Osteocyte (in vitro differentiated cells): ENCODE results near the gene SCFD2. TPM values are rescaled to one million over a fixed set of nuclear protein-coding genes. Genes with fewer than 3 reads are reported as not detected.
"Not testable (repeated sequence)": the region's sequence is repeated elsewhere in the genome, so short reads cannot be mapped to it uniquely, and the experiment has no call there.

Source experiments
- DNase-seq: peaks from one replicate; pipeline ENCODE4 v3.0.0; 2021; ENCODE audit warnings: mixed read lengths; ENCODE audit not compliant: unreplicated experiment; ENCODE audit errors: extremely low spot score
- H3K27ac Mint-ChIP-seq: one replicate; pipeline ENCODE4 v1.8.0; 2021; ENCODE audit warnings: mild to moderate bottlenecking, mixed read lengths; ENCODE audit not compliant: unreplicated experiment
- H3K27me3 Mint-ChIP-seq: one replicate; pipeline ENCODE4 v1.8.0; 2021; ENCODE audit warnings: mixed read lengths; ENCODE audit not compliant: unreplicated experiment
- H3K36me3 Mint-ChIP-seq: one replicate; pipeline ENCODE4 v1.8.0; 2021; ENCODE audit warnings: mixed read lengths; ENCODE audit not compliant: unreplicated experiment
- H3K4me1 Mint-ChIP-seq: one replicate; pipeline ENCODE4 v1.8.0; 2021; ENCODE audit warnings: mixed read lengths; ENCODE audit not compliant: unreplicated experiment
- H3K4me3 Mint-ChIP-seq: one replicate; pipeline ENCODE4 v1.8.0; 2021; ENCODE audit warnings: mild to moderate bottlenecking, moderate library complexity, mixed read lengths; ENCODE audit not compliant: unreplicated experiment
- H3K9me3 Mint-ChIP-seq: one replicate; pipeline ENCODE4 v1.8.0; 2021; ENCODE audit warnings: mixed read lengths; ENCODE audit not compliant: unreplicated experiment
- total RNA-seq: library from RNA; stranded (reverse); gene quantifications from 2 replicates; pipeline ENCODE4 v1.2.1, GENCODE V29; 2021
- TF ChIP-seq, protein P1 (sequence below): fragments of 200-600 bp; sonication (generic); IDR thresholded peaks from 2 replicates; pipeline ENCODE4 v1.5.0; 2021; ENCODE audit warnings: antibody characterized with exemption, mild to moderate bottlenecking, moderate library complexity

SCFD2 gene
- total RNA-seq, 1 donor from 2014 or later = 14.0 TPM

GRCh38 chr4:53037892-53038291 lies 328.0 kb downstream of the SCFD2 start:
- TF ChIP-seq, protein P1, sequence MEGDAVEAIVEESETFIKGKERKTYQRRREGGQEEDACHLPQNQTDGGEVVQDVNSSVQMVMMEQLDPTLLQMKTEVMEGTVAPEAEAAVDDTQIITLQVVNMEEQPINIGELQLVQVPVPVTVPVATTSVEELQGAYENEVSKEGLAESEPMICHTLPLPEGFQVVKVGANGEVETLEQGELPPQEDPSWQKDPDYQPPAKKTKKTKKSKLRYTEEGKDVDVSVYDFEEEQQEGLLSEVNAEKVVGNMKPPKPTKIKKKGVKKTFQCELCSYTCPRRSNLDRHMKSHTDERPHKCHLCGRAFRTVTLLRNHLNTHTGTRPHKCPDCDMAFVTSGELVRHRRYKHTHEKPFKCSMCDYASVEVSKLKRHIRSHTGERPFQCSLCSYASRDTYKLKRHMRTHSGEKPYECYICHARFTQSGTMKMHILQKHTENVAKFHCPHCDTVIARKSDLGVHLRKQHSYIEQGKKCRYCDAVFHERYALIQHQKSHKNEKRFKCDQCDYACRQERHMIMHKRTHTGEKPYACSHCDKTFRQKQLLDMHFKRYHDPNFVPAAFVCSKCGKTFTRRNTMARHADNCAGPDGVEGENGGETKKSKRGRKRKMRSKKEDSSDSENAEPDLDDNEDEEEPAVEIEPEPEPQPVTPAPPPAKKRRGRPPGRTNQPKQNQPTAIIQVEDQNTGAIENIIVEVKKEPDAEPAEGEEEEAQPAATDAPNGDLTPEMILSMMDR = no peak
- peaks cover 9% of the 10 kb centered on the region for H3K36me3 Mint-ChIP-seq
- no peaks in the 10 kb centered on the region for H3K27me3 Mint-ChIP-seq
- DNase-seq = no peak
- peaks cover 9% of the 10 kb centered on the region for H3K4me1 Mint-ChIP-seq
- H3K9me3 Mint-ChIP-seq = peaks cover 5% of the 10 kb centered on the region
- H3K27ac Mint-ChIP-seq = no peak overlapping the region
- H3K4me3 Mint-ChIP-seq = no peak overlapping the region

DNA sequence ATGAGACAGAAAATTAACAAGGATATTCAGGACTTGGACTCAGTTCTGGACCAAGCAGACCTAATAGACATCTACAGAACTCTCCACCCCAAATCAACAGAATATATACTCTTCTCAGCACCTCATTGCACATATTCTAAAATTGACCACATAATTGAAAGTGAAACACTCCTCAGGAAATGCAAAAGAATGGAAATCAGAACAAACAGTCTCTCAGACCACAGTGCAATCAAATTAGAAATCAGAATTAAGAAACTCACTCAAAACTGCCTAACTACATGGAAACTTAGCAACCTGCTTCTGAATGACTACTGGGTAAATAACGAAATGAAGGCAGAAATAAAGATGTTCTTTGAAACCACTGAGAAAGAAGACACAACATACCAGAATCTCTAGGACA lies 333.0 kb downstream of the SCFD2 start:
- not testable (repeated sequence) for H3K27me3 Mint-ChIP-seq, H3K36me3 Mint-ChIP-seq, H3K27ac Mint-ChIP-seq, H3K4me1 Mint-ChIP-seq, H3K9me3 Mint-ChIP-seq, DNase-seq, H3K4me3 Mint-ChIP-seq

DNA sequence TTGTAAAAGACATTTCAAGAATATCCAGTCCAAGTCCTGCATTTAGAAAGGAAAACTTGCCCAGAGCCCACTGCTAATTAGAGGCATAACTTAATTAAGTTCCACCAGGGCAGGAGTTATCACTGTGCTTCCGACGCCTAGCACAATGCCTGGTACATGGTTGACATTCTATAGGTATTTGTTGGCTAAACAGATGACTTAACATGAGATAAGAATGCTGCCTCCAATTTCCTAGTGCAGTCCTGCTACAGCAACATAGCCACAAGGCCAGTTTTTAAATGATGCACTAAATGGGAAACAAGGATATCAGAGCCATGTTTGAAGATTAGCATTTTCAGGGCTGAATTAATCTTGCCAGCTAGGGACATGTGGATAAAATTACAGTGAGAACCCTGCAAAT lies 339.6 kb downstream of the SCFD2 start:
- H3K4me3 Mint-ChIP-seq = no peak overlapping the region
- no peak overlapping the region for H3K27ac Mint-ChIP-seq
- H3K4me1 Mint-ChIP-seq = peaks cover 3% of the 10 kb centered on the region
- H3K36me3 Mint-ChIP-seq = no peaks in the 10 kb centered on the region
- H3K9me3 Mint-ChIP-seq = no peaks in the 10 kb centered on the region
- TF ChIP-seq, protein P1 = no peak
- DNase-seq = no peak
- H3K27me3 Mint-ChIP-seq = no peaks in the 10 kb centered on the region

GRCh38 chr4:53023677-53024299 lies 342.1 kb downstream of the SCFD2 start:
- no peaks in the 10 kb centered on the region for H3K27me3 Mint-ChIP-seq
- no peaks in the 10 kb centered on the region for H3K36me3 Mint-ChIP-seq
- H3K9me3 Mint-ChIP-seq = no peaks in the 10 kb centered on the region
- TF ChIP-seq, protein P1 = no peak
- no peak overlapping the region for H3K4me3 Mint-ChIP-seq
- peaks cover 7% of the 10 kb centered on the region for H3K4me1 Mint-ChIP-seq
- DNase-seq = no peak
- H3K27ac Mint-ChIP-seq = no peak overlapping the region

DNA sequence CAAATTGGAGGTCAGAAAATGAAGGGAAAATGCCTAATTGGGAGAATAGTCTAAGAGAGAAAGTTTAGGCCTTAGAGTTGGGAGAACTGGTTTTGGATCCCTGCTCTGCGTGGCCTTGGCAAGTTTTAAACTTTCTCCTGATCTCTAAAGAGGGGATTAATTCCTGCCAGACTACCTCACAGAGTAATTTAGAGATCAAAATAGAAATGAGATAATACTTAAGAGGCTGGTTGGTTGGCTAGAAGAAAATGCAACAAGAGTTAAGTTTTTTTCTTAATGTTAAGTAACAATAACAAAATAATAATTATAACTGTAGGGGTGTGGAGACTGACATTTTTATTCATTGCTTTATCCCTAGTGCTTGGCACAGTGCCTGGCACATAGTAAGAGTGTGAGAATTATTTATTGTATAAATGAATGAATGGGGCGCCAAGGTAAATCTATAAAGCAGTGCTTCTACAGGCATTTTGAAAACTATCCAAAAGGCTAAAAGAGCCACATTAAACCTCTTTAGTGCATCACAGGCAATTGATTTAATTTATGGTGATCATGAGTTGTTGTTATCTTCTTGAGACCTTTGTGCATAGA lies 343.3 kb downstream of the SCFD2 start:
- DNase-seq = no peak
- Mint-ChIP-seq H3K9me3 (no peaks in the 10 kb centered on the region), H3K27me3 (no peaks in the 10 kb centered on the region), H3K4me3 (no peak overlapping the region), H3K4me1 (peaks cover 7% of the 10 kb centered on the region), H3K36me3 (no peaks in the 10 kb centered on the region), H3K27ac (no peak overlapping the region)
- TF ChIP-seq, protein P1 = no peak
